Brain microvascular endothelial cell (primary cell): ENCODE results near the gene AMPH.
A peak's percentile ranks its signal among the peaks of the same experiment; 100 is the strongest.
"Not testable (repeated sequence)": the region's sequence is repeated elsewhere in the genome, so short reads cannot be mapped to it uniquely, and the experiment has no call there.

ENCODE experiments used
- DNase-seq: peaks from one replicate; pipeline ENCODE4 v3.0.0-alpha.2; 2020
- H3K27ac ChIP-seq: fragments of 250-450 bp; sonication (Bioruptor Pico); 2 replicates; pipeline ENCODE4 v1.5.1; 2020; ENCODE audit warnings: mild to moderate bottlenecking, moderate library complexity
- H3K27me3 ChIP-seq: fragments of 250-450 bp; sonication (Bioruptor Pico); replicated peaks from 2 replicates; pipeline ENCODE4 v1.5.1; 2020; ENCODE audit warnings: mild to moderate bottlenecking
- H3K36me3 ChIP-seq: fragments of 250-450 bp; sonication (Bioruptor Pico); replicated peaks from 2 replicates; pipeline ENCODE4 v1.5.1; 2020; ENCODE audit warnings: mild to moderate bottlenecking
- H3K4me3 ChIP-seq: 2 replicates; pipeline ENCODE4 v1.5.1; 2011; ENCODE audit warnings: low read depth, mild to moderate bottlenecking, control low read depth, low read length, moderate library complexity
- CTCF ChIP-seq: IDR thresholded peaks from 2 replicates; pipeline ENCODE4 v1.5.1; 2011; ENCODE audit warnings: low read depth, mild to moderate bottlenecking, moderate library complexity, low read length, control low read depth, inconsistent platforms; ENCODE audit errors: missing control alignments
- in situ Hi-C: cut with HindIII; loops from 2 replicates; pipeline ENCODE4 v1.10.0; 2017; ENCODE audit warnings: low sequenced_read_pairs, low pct_ligation_motif_present

The AMPH gene

GRCh38 chr7:38339953-38340819, 291.0 kb downstream of the AMPH start:
- Histone ChIP-seq H3K4me3 (no peak overlapping the region), H3K36me3 (no peaks in the 10 kb centered on the region), H3K27me3 (no peaks in the 10 kb centered on the region), H3K27ac (no peak overlapping the region)
- in situ Hi-C loops, result no loop called here
- DNase-seq, result no peak
- no peak for TF ChIP-seq CTCF

- H3K27ac ChIP-seq, H3K27me3 ChIP-seq, H3K4me3 ChIP-seq, DNase-seq, in situ Hi-C loops, H3K36me3 ChIP-seq: not testable (repeated sequence)
These were observed 295.0 kb downstream of the AMPH start for GRCh38 chr7:38336148-38336515.

GRCh38 chr7:38335492-38336147, 295.6 kb downstream of the AMPH start:
- Histone ChIP-seq H3K36me3 (no peaks in the 10 kb centered on the region), H3K27ac (no peak overlapping the region), H3K4me3 (no peak overlapping the region), H3K27me3 (no peaks in the 10 kb centered on the region)
- in situ Hi-C loops, result no loop called here
- peak; percentile 86 for DNase-seq
- peak; percentile 100 for TF ChIP-seq CTCF

- no peak overlapping the region for H3K27ac ChIP-seq
- in situ Hi-C loops, result no loop called here
- TF ChIP-seq CTCF, result no peak
These were observed 296.1 kb downstream of the AMPH start for GRCh38 chr7:38335128-38335491.

GRCh38 chr7:38334163-38334562, 297.0 kb downstream of the AMPH start:
- DNase-seq, result no peak
- H3K4me3 ChIP-seq, result no peak overlapping the region
- no peak overlapping the region for H3K27ac ChIP-seq
- H3K27me3 ChIP-seq, result no peaks in the 10 kb centered on the region
- H3K36me3 ChIP-seq, result no peaks in the 10 kb centered on the region
- in situ Hi-C loops, result no loop called here
- TF ChIP-seq CTCF, result no peak

More at GRCh38 chr7:38335128-38335491, 296.1 kb downstream of the AMPH start:
- no peaks in the 10 kb centered on the region for H3K36me3 ChIP-seq
- no peak for DNase-seq
- H3K27me3 ChIP-seq, result no peaks in the 10 kb centered on the region
- H3K4me3 ChIP-seq, result no peak overlapping the region
